AG09309 (cell line): ENCODE data around the gene RPAP3.
A peak's percentile ranks its signal among the peaks of the same experiment; 100 is the strongest.
"Not testable (repeated sequence)": the region's sequence is repeated elsewhere in the genome, so short reads cannot be mapped to it uniquely, and the experiment has no call there.

Source experiments
- DNase-seq: peaks from one replicate; pipeline ENCODE4 v3.0.0-alpha.2; 2010; ENCODE audit warnings: low read depth
- H3K4me3 ChIP-seq: 2 replicates; pipeline ENCODE4 v1.5.1; 2011; ENCODE audit warnings: mild to moderate bottlenecking, low read depth, low read length, moderate library complexity; ENCODE audit not compliant: control insufficient read depth
- TF ChIP-seq, protein P1 (sequence below): IDR thresholded peaks from 2 replicates; pipeline ENCODE4 v1.5.1; 2011; ENCODE audit warnings: mild to moderate bottlenecking, low read depth, low read length, inconsistent platforms; ENCODE audit not compliant: insufficient read depth, control insufficient read depth; ENCODE audit errors: missing control alignments

The RPAP3 gene

GRCh38 chr12:47698631-47699030 lies 7.2 kb downstream of the RPAP3 start:
- DNase-seq, result no peak
- no peak overlapping the region for H3K4me3 ChIP-seq
- TF ChIP-seq, protein P1, sequence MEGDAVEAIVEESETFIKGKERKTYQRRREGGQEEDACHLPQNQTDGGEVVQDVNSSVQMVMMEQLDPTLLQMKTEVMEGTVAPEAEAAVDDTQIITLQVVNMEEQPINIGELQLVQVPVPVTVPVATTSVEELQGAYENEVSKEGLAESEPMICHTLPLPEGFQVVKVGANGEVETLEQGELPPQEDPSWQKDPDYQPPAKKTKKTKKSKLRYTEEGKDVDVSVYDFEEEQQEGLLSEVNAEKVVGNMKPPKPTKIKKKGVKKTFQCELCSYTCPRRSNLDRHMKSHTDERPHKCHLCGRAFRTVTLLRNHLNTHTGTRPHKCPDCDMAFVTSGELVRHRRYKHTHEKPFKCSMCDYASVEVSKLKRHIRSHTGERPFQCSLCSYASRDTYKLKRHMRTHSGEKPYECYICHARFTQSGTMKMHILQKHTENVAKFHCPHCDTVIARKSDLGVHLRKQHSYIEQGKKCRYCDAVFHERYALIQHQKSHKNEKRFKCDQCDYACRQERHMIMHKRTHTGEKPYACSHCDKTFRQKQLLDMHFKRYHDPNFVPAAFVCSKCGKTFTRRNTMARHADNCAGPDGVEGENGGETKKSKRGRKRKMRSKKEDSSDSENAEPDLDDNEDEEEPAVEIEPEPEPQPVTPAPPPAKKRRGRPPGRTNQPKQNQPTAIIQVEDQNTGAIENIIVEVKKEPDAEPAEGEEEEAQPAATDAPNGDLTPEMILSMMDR, result no peak

GRCh38 chr12:47698055-47698454 lies 7.8 kb downstream of the RPAP3 start:
- TF ChIP-seq, protein P1, result no peak
- DNase-seq, result no peak
- H3K4me3 ChIP-seq, result no peak overlapping the region

DNA sequence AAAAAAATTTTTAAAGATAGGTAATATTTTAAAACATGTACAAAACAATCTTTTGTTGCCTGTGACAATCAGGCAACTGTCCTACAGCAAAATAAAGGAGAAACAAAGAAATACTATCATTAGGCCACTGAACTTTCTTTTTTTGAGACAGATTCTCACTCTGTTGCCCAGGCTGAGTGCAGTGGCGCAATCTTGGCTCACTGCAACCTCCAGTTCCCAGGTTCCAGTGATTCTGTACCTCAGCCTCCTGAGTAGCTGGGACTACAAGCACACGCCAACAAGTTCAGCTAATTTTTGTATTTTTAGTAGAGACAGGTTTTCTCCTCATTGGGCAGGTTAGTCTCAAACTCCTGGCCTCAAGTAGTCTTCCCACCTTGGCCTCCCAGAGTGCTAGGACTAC lies 16.6 kb downstream of the RPAP3 start:
- no peak overlapping the region for H3K4me3 ChIP-seq
- no peak for DNase-seq
- TF ChIP-seq, protein P1, result no peak

DNA sequence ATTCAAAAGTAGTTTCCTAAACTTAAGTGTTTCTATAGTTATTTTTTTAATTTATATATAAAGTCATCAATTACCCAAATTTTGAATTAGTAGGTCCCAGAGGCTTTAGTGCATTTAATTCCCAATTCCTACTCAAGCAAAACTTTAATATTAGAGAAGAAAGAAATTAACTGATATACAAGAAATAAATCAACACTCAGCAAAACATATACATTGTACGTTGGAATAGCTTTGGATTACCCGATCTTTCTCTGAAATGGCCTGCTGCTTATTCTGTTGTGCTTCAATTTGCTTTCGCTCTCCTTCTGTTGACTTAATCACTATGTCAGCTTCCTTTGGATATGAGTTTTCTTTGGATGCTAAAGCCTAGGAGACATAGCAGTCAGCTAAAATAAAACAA lies 18.2 kb downstream of the RPAP3 start:
- DNase-seq, result no peak
- no peak overlapping the region for H3K4me3 ChIP-seq
- TF ChIP-seq, protein P1, result no peak

DNA sequence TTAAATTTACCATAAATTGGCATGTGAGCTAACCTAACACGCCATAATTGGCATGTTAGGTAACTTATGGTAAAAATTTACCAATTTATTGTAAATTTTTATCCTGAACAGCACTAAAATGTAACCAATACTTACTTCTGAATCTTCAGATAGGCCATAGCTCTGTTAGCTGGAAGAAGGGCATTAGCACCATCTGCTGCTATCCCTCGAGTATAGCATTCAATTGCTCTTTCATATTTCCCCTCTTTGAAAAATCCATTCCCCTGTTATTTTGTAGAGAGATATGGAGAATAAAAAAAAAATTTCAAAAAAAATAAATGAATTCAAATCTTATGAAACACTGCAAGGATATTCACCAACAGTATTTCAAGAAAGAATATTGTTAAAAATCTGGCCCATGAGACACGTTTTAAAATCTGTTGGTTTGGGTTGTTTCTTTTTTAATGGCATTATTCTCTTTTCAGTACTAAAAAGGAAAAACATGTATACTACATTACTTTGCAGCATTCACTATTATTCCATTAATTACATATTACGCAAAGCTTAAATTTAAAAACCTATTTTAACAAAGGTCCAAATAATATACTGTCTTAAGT lies 19.1 kb downstream of the RPAP3 start:
- peak; percentile 27 for DNase-seq
- TF ChIP-seq, protein P1, result peak; percentile 74
- no peak overlapping the region for H3K4me3 ChIP-seq

- TF ChIP-seq, protein P1, result no peak
- no peak overlapping the region for H3K4me3 ChIP-seq
- DNase-seq, result no peak
Observed at GRCh38 chr12:47679785-47680184, 26.0 kb downstream of the RPAP3 start.

- H3K4me3 ChIP-seq, result no peak overlapping the region
- no peak for DNase-seq
- TF ChIP-seq, protein P1, result no peak
Observed at GRCh38 chr12:47672068-47672467, 33.8 kb downstream of the RPAP3 start.

- not testable (repeated sequence) for DNase-seq, H3K4me3 ChIP-seq
Observed at GRCh38 chr12:47667935-47668334, 37.9 kb downstream of the RPAP3 start.
